ENCODE measurements around the gene PAF1.

- TF ChIP-seq CTCF (IDR thresholded peaks at IDR 0.05) (no peak), POLR2A (IDR thresholded peaks at IDR 0.05) (peak in 1 of 2 donors; percentile 10)
These were observed 37.6 kb upstream of the PAF1 start for GRCh38 chr19:39428283-39429112.
